ENCODE data around the gene KRT78.
"Not testable (repeated sequence)": the region's sequence is repeated elsewhere in the genome, so short reads cannot be mapped to it uniquely, and the experiment has no call there.

Gene KRT78

GRCh38 chr12:52798003-52798670, 50.7 kb downstream of the KRT78 start:
- DNase-seq (ENCODE audit: low read depth in 2 of 2): no peak

- DNase-seq (ENCODE audit: low read depth in 2 of 2): no peak
These were observed 51.3 kb downstream of the KRT78 start for GRCh38 chr12:52797529-52797894.

GRCh38 chr12:52796839-52797528, 51.8 kb downstream of the KRT78 start:
- no peak for DNase-seq (ENCODE audit: low read depth in 2 of 2)

GRCh38 chr12:52796429-52796794, 52.4 kb downstream of the KRT78 start:
- no peak for DNase-seq (ENCODE audit: low read depth in 2 of 2)

- DNase-seq (ENCODE audit: low read depth in 2 of 2): no peak
These were observed 52.9 kb downstream of the KRT78 start, which contains the start of gene KRT3 for GRCh38 chr12:52795694-52796428. Gene KRT3 (minus strand): TSS chr12:52796117. CDS start chr12:52796042, 75 bp downstream.

GRCh38 chr12:52795332-52795674, 53.5 kb downstream of the KRT78 start:
- not testable (repeated sequence) for DNase-seq (ENCODE audit: low read depth in 2 of 2)

- no peak for DNase-seq (ENCODE audit: low read depth in 2 of 2)
These were observed 54.1 kb downstream of the KRT78 start for GRCh38 chr12:52794479-52795331.

- no peak for DNase-seq (ENCODE audit: low read depth in 2 of 2)
These were observed 56.4 kb downstream of the KRT78 start for GRCh38 chr12:52792185-52793029.

GRCh38 chr12:52791271-52792184, 57.3 kb downstream of the KRT78 start:
- DNase-seq (ENCODE audit: low read depth in 2 of 2): no peak

- DNase-seq (ENCODE audit: low read depth in 2 of 2): no peak
These were observed 58.1 kb downstream of the KRT78 start for GRCh38 chr12:52790427-52791270.

- no peak for DNase-seq (ENCODE audit: low read depth in 2 of 2)
These were observed 59.0 kb downstream of the KRT78 start for GRCh38 chr12:52789637-52790426.

- DNase-seq (ENCODE audit: low read depth in 2 of 2): no peak
These were observed 59.7 kb downstream of the KRT78 start for GRCh38 chr12:52788876-52789636.

- no peak for DNase-seq (ENCODE audit: low read depth in 2 of 2)
These were observed 60.5 kb downstream of the KRT78 start for GRCh38 chr12:52788192-52788875.
